Activated CD4-positive, alpha-beta T cell treated with anti-CD3 and anti-CD28 coated beads for 36 hours (primary cell): ENCODE results near the gene SH3BP2. TPM values are rescaled to one million over a fixed set of nuclear protein-coding genes. Genes with fewer than 3 reads are reported as not detected.

ENCODE experiments used
- ATAC-seq: fragments of 200-7000 bp; cut with Tn5 transposase; one replicate; pipeline ENCODE4 v1.10.0; 2021; ENCODE audit warnings: mild to moderate bottlenecking, moderate library complexity
- CTCF ChIA-PET: fragments of 350-600 bp; sonication (Branson Sonifier 250); formaldehyde crosslinking; loops from one replicate; lab custom pipeline; 2021; ENCODE audit warnings: antibody characterized with exemption; lab: Charles Lee
- POLR2A ChIA-PET: fragments of 350-600 bp; sonication (Branson Sonifier 250); formaldehyde crosslinking; loops from one replicate; lab custom pipeline; 2021; ENCODE audit warnings: antibody characterized with exemption, inconsistent platforms; lab: Charles Lee
- DNase-seq: peaks from one replicate; pipeline ENCODE4 v3.0.0-alpha.2; 2020
- H3K27ac Mint-ChIP-seq: one replicate; pipeline ENCODE4 v1.8.0; 2021; ENCODE audit warnings: mixed read lengths
- H3K27me3 Mint-ChIP-seq: one replicate; pipeline ENCODE4 v1.8.0; 2021; ENCODE audit warnings: mixed read lengths
- H3K36me3 Mint-ChIP-seq: one replicate; pipeline ENCODE4 v1.8.0; 2021; ENCODE audit warnings: low read depth, mixed read lengths
- H3K4me1 Mint-ChIP-seq: one replicate; pipeline ENCODE4 v1.8.0; 2021; ENCODE audit warnings: mixed read lengths
- H3K4me3 Mint-ChIP-seq: one replicate; pipeline ENCODE4 v1.8.0; 2021; ENCODE audit warnings: mild to moderate bottlenecking, moderate library complexity, mixed read lengths
- H3K9me3 Mint-ChIP-seq: one replicate; pipeline ENCODE4 v1.8.0; 2021; ENCODE audit warnings: low read depth, mixed read lengths
- intact Hi-C, 2 experiments: fragments of 100-400 bp; cut with DNase I in 1 of 2; cut with micrococcal nuclease in 1 of 2; formaldehyde crosslinking; loops; one replicate each; pipeline versions ENCODE4 v1.14.2 to v1.15.1; 2022 to 2024; cut with DNase I, micrococcal nuclease
- total RNA-seq, 2 experiments: library from RNA; stranded (reverse); gene quantifications; one replicate each; pipeline ENCODE4 v1.2.3, GENCODE V29; 2021

SH3BP2 gene
- total RNA-seq, 2 experiments from 2014 or later = 63.3 to 68.3 TPM

DNA sequence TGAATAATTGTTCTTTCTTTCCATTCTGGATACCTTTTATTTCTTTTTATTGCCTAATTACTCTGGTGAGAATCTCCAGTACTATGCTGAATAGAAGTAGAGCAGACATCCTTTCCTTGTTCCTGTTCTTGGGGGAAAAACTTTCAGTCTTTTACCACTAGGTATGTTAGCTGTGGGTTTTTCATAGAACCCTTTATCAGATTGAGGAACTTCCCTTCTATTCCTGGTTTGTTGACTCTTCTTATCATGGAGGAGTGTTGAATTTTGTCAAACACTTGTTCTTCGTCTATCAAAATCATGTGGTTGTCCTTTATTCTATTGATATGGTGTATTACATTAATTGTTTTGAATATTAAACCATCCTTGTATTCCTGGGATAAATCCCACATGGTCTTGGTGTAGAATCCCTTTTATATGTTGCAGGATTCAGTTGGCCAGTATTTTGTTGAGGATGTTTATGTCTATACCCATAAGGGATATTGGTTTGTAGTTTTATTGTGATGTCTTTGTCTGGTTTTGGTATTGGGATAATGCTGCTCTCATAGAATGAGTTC lies 23.6 kb downstream of the SH3BP2 start:
- Mint-ChIP-seq H3K4me3 (peak overlapping the region; percentile 62), H3K36me3 (peaks cover 35% of the 10 kb centered on the region), H3K27ac (peak overlapping the region; percentile 3), H3K9me3 (no peaks in the 10 kb centered on the region), H3K27me3 (no peaks in the 10 kb centered on the region), H3K4me1 (peaks cover 56% of the 10 kb centered on the region)
- ChIA-PET POLR2A (no interaction called here), CTCF (no interaction called here)
- DNase-seq (no peak), ATAC-seq (no peak)
- intact Hi-C loops = no loop called here

DNA sequence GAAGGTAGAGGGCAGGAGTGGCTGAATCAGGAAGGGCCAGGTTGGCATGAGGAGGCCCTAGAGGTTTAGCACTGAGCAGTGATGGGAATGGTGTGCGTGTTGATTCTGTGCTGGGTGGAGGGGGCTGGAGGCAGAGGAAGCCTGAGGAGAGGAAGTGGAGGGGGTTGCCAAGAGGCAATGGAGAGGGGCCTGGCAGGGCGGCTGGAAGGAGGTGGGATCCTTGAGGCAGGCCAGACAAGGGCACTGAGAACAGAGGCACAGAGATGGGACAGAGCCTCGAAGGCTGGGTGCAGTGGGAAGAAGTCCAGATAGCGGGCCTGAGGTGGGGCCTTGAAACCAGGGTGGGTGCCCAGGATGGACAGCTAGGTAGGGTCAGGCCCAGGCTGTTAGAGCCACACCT lies 24.3 kb downstream of the SH3BP2 start:
- peak overlapping the region; percentile 3 for H3K27ac Mint-ChIP-seq
- ChIA-PET CTCF (no interaction called here), POLR2A (interaction anchor here (0.6 kb wide), 1 partner anchor 27 kb away, joined by 8 read pairs; no protein-coding TSS in a partner anchor)
- H3K36me3 Mint-ChIP-seq = peaks cover 30% of the 10 kb centered on the region
- intact Hi-C loops = no loop called here
- H3K4me3 Mint-ChIP-seq = peak overlapping the region; percentile 62
- H3K27me3 Mint-ChIP-seq = no peaks in the 10 kb centered on the region
- H3K4me1 Mint-ChIP-seq = peaks cover 50% of the 10 kb centered on the region
- DNase-seq (no peak), ATAC-seq (no peak)
- no peaks in the 10 kb centered on the region for H3K9me3 Mint-ChIP-seq

DNA sequence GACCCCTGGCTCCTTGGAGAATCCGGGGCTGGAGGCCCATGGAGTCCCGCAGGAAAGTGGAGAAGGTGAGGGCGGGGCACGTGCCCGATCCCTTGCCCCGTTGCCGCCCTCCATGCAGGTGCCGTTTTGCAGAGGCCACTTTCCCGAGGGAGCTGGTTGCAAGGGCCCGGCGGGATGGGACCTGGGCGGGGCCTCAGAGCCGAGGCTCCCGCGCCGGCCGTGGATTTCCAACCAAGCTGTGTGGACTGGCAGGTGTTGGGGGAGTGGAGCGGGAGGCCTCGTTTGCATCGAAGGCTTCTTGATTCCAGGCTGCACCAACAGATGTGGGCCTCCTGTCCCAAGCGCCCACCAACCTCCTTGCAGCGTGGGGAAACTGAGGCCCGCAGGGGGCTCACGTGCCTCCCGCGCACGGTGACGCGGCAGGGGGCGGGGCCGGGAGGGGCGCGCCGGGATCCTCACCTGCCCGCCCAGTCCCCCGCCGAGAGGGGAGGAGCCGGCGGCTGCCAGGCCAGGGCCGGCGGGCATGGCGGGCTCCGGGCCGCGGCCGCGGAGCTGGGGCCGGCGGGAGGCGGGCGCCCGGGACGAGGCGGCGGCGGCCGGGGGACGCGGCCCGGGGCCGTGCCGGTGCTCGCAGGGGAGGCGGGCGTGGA lies 24.9 kb downstream of the SH3BP2 start:
- POLR2A ChIA-PET = interaction anchor here (1.2 kb wide), 1 partner anchor 136 kb away, joined by 4 read pairs; no protein-coding TSS in a partner anchor
- CTCF ChIA-PET = interaction anchor here (0.8 to 1.1 kb wide), 2 partner anchors 21 to 47 kb away, joined by 3 to 4 read pairs; no protein-coding TSS in a partner anchor
- no peak overlapping the region for H3K27ac Mint-ChIP-seq
- H3K36me3 Mint-ChIP-seq = peaks cover 30% of the 10 kb centered on the region
- H3K4me1 Mint-ChIP-seq = peaks cover 49% of the 10 kb centered on the region
- ATAC-seq = peak; percentile 52
- DNase-seq = peak; percentile 53
- intact Hi-C loops = no loop called here
- peak overlapping the region; percentile 62 for H3K4me3 Mint-ChIP-seq
- no peaks in the 10 kb centered on the region for H3K9me3 Mint-ChIP-seq
- no peaks in the 10 kb centered on the region for H3K27me3 Mint-ChIP-seq

DNA sequence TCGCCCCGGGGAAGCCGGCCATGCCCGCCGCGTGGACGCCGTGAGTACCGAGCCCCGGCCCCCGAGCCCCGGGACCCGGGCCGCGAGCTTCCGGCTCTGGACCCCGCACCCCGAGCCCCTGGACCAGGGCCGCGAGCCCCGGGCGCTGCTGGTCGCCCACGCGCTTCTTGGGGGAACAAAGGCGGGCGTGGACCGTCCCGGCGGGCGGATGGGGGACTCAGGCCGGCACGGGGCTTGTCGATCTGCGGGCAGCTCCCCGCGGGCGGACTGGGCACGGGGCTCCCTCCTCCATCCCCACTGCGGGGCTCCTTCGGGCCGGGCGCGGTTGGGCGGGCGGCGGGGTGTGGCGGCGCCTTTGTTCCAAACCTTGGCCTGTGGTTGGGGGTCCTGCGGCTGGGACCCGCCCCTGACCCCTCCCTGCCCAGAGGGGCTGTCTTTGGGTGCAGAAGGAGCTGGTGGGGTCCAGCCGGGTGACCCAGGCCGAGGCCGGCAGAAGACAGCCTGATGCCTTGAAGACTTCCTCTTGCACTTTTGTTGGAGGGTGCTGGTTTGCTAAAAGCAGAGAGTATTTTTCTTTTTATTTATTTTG lies 25.6 kb downstream of the SH3BP2 start:
- H3K4me3 Mint-ChIP-seq = peak overlapping the region; percentile 47
- CTCF ChIA-PET = interaction anchor here (0.8 to 1.1 kb wide), 2 partner anchors 21 to 47 kb away, joined by 3 to 4 read pairs; no protein-coding TSS in a partner anchor
- DNase-seq = no peak
- no peaks in the 10 kb centered on the region for H3K27me3 Mint-ChIP-seq
- no peak overlapping the region for H3K27ac Mint-ChIP-seq
- POLR2A ChIA-PET = interaction anchor here (0.6 to 1.2 kb wide), 2 partner anchors 136 to 294 kb away, joined by 4 read pairs; no protein-coding TSS in a partner anchor
- peaks cover 43% of the 10 kb centered on the region for H3K4me1 Mint-ChIP-seq
- intact Hi-C loops = no loop called here
- ATAC-seq = peak; percentile 13
- peaks cover 26% of the 10 kb centered on the region for H3K36me3 Mint-ChIP-seq
- H3K9me3 Mint-ChIP-seq = no peaks in the 10 kb centered on the region

DNA sequence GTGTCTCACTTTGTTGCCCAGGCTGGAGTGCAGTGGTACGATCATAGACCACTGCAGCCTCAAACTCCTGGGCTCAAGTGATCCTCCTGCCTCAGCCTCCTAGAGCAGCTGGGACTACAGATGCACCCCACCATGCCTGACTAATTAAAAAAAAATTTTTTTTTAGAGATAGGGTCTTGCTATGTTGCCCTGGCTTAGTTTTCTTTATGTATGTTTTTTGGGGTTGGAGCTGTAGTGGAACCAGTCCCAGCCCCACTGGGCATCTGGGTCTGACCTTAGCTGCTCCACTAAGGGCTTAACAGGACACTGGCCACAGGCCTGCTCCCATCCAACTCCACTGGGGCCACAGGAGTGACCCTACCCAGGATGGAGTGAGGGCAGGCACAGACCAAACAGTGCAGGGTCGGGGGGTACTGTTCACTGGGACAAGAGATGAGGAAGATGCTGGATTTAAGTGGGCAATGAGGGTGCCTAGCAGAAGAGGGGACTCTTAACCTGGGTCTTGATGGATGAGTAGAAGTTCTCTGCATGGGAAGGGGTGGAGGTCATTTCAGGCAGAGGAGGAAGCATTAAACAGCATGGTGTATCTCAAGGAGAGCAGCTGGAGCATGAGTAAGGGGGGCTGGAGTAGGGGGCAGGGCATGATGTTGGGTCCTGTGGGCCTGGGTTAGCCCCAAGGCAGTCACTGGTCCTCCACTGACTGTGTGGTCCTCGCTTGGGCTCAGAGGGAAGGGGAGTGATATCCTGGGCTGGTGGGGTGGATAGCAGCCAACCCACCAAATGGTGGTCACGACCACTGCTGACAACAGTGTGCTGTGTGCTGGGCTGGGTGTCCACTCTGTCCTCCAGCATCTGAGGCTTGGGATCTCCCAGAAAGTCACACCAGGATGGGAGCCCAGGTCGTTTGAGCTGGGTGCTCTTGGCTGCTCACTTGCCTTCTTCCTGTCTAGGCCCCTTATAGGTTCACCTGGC lies 26.6 kb downstream of the SH3BP2 start:
- H3K36me3 Mint-ChIP-seq = peaks cover 23% of the 10 kb centered on the region

DNA sequence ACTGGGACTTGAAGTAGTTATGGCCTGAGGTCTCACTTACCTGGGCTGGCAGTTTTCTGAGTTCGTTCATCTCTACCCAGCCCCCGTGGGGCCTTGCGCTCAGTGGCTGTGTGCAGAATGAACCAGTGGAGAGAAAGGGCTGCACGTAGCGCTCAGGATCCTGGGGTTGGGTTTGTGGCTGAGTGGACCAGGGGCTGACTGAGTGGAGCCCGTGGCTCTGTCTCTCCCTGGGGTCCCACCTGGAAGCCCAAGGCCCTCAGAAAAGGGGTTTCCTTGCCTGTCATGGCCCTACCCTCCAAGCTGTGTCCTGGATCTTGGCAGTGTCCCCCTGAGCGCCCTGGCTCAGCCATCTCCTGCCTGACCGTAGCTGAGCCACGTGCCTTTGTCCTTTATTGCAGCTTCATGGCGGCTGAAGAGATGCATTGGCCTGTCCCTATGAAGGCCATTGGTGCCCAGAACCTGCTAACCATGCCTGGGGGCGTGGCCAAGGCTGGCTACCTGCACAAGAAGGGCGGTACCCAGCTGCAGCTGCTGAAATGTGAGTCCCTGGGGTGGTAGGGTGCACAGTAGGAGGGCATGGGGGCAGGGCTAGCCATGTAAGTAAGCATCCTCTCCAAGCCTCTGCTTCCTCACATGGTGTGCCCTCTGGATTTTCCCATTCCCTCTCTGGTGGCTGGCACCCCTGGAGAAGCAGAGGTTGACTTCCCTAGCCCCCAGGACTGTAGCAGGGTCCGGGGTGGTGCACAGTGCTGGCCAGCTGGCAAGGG lies 27.5 kb downstream of the SH3BP2 start:
- intact Hi-C loops = no loop called here
- peaks cover 24% of the 10 kb centered on the region for H3K4me1 Mint-ChIP-seq
- POLR2A ChIA-PET = interaction anchor here (0.5 kb wide), 1 partner anchor 525 kb away, joined by 3 read pairs; no protein-coding TSS in a partner anchor
- no peak for ATAC-seq
- peaks cover 27% of the 10 kb centered on the region for H3K36me3 Mint-ChIP-seq
- no peaks in the 10 kb centered on the region for H3K9me3 Mint-ChIP-seq
- CTCF ChIA-PET = interaction anchor here (0.5 to 0.7 kb wide), 3 partner anchors 20 to 124 kb away, joined by 3 to 5 read pairs (median 3); no protein-coding TSS in a partner anchor
- no peak for DNase-seq
- H3K27ac Mint-ChIP-seq = no peak overlapping the region
- no peak overlapping the region for H3K4me3 Mint-ChIP-seq
- no peaks in the 10 kb centered on the region for H3K27me3 Mint-ChIP-seq

More for the DNA sequence above, 26.6 kb downstream of the SH3BP2 start:
- intact Hi-C loops = no loop called here
- ATAC-seq = no peak
- DNase-seq = no peak
- POLR2A ChIA-PET = interaction anchor here (0.6 to 1.2 kb wide), 3 partner anchors 10 to 295 kb away, joined by 3 to 4 read pairs (median 4); no protein-coding TSS in a partner anchor
- Mint-ChIP-seq H3K4me3 (peak overlapping the region; percentile 47), H3K4me1 (peaks cover 32% of the 10 kb centered on the region), H3K9me3 (no peaks in the 10 kb centered on the region), H3K27ac (no peak overlapping the region), H3K27me3 (no peaks in the 10 kb centered on the region)
- CTCF ChIA-PET = interaction anchor here (0.7 to 1.1 kb wide), 2 partner anchors 46 to 100 kb away, joined by 3 to 4 read pairs; no protein-coding TSS in a partner anchor

DNA sequence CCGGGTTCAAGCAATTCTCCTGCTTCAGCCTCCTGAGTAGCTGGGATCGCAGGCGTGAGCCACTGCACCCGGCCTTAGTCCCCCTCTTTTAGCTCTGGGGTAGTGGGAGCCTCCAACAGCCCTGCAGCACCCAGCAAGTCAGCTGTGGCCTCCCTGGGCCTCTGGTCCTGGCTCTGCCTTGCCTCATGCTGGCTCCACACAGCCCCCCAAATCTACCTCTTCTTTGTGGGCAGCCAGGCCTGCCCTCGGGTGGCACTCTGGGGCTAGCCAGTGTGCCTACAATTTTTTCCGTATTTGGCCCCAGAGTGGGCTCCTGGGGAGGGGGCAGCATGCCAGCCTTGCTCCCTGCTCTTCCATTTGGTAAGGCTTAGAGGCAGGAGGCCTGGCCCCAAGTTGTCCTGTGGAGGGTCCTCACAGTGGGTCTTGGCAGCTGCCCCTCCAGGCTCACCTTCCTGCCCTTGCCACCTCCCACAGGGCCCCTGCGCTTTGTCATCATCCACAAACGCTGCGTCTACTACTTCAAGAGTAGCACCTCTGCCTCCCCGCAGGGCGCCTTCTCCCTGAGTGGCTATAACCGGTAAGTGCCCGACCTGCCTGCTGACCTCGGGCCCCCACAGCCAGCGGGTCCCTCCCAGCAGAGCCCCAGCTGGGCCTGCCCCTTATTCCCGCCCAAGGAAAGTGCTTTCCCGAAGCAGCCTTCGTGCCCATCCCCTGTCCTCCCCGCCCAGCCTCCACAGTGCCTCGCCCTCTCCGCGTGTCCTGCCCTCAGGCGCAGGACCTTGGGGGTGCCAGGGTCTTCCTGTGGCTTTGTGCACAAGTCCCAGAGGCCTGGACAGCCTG lies 29.8 kb downstream of the SH3BP2 start:
- CTCF ChIA-PET = no interaction called here
- POLR2A ChIA-PET = no interaction called here
- peaks cover 25% of the 10 kb centered on the region for H3K36me3 Mint-ChIP-seq

DNA sequence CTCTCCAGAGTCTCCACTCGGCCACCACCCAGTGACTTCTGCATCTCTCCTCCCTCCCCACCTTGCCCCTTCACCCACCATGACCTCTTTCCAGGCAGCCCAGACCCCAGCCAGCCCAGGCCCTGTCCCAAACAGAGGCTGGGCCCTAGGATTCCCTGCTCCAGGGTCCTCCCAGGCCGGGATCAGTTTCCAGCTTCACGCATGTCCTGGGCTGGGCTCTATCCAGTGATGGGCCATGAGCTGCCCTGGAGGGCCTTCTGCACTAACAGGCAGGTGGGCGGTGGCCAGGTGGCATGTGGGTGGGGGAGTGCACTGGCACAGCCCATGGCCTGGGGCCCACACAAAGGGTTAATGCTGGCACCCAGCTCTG lies 30.4 kb downstream of the SH3BP2 start:
- ChIA-PET POLR2A (no interaction called here), CTCF (no interaction called here)
- no peaks in the 10 kb centered on the region for H3K9me3 Mint-ChIP-seq
- peaks cover 5% of the 10 kb centered on the region for H3K4me1 Mint-ChIP-seq
- H3K4me3 Mint-ChIP-seq = no peak overlapping the region
- H3K27me3 Mint-ChIP-seq = no peaks in the 10 kb centered on the region
- peaks cover 25% of the 10 kb centered on the region for H3K36me3 Mint-ChIP-seq
- ATAC-seq = no peak
- no peak for DNase-seq
- H3K27ac Mint-ChIP-seq = no peak overlapping the region
- intact Hi-C loops = no loop called here

More for the DNA sequence above, 29.8 kb downstream of the SH3BP2 start:
- Mint-ChIP-seq H3K4me3 (no peak overlapping the region), H3K4me1 (peaks cover 5% of the 10 kb centered on the region), H3K9me3 (no peaks in the 10 kb centered on the region), H3K27ac (no peak overlapping the region), H3K27me3 (no peaks in the 10 kb centered on the region)
- DNase-seq (no peak), ATAC-seq (no peak)
- intact Hi-C loops = no loop called here

DNA sequence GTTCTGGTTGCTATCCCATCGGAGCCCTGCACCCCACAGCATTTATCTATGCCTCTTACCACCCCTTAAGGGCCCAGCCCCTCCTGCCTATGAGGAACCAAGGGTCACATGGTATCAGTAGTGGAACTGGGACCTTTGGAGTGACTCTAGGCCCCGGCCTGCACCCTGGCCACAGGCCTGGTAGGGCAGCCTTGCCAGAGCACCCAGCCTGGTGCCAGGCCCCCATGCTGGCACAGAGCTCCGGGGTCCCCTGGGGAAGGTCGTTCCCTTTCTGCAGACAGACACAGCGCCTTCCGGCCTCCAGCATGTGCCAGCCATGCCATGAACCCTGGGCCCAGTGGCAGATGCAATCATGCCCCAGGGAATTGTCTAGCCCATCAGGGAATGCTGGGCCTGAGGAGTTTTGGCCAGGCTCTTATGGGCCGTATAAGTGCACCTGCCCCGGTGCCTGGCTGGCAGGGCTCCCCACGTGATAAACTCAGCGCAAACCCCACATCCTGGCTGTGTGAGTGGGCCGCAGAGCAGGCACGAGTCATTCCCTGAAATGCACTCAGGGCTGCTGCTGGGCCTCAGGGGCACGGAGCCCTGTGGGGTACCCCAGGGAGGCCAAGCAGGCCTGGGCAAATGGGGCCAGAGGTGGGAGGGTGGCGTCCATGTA lies 30.9 kb downstream of the SH3BP2 start:
- Mint-ChIP-seq H3K27me3 (no peaks in the 10 kb centered on the region), H3K4me3 (no peak overlapping the region), H3K27ac (no peak overlapping the region), H3K4me1 (peaks cover 5% of the 10 kb centered on the region), H3K9me3 (no peaks in the 10 kb centered on the region), H3K36me3 (peaks cover 29% of the 10 kb centered on the region)
- ChIA-PET POLR2A (no interaction called here), CTCF (no interaction called here)
- ATAC-seq = no peak
- intact Hi-C loops = no loop called here
- DNase-seq = no peak
